NCI-H1092 treated with DMSO at 0.1 percent for 48 hours (cell line): ENCODE data around the gene PTGDR2.

Experiments used
- DNase-seq: peaks from one replicate; lab custom pipeline; 2025; lab: John Stamatoyannopoulos, UW

The PTGDR2 gene

GRCh38 chr11:60858731-60859464 lies 3.1 kb upstream of the PTGDR2 start:
- no peak for DNase-seq

DNA sequence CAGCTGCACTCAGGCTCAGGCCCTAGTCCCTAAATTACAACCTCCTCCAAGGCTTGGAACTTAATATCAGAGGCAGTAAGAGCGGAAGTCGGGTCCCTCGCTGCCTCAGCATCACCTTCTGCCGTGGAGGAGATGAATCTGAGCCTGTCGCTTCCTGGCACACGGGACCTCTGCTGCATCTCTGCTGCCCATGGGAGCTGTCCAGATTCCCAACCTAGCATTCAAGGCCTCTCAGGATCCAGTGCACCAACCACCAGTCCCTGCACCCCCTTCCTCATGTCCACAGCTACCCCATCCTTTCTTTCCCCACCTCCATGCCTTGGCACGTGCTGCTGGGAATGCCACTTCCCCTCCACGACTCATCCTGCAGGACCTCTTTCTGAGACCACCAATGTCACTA lies 2.5 kb upstream of the PTGDR2 start:
- DNase-seq, result no peak

DNA sequence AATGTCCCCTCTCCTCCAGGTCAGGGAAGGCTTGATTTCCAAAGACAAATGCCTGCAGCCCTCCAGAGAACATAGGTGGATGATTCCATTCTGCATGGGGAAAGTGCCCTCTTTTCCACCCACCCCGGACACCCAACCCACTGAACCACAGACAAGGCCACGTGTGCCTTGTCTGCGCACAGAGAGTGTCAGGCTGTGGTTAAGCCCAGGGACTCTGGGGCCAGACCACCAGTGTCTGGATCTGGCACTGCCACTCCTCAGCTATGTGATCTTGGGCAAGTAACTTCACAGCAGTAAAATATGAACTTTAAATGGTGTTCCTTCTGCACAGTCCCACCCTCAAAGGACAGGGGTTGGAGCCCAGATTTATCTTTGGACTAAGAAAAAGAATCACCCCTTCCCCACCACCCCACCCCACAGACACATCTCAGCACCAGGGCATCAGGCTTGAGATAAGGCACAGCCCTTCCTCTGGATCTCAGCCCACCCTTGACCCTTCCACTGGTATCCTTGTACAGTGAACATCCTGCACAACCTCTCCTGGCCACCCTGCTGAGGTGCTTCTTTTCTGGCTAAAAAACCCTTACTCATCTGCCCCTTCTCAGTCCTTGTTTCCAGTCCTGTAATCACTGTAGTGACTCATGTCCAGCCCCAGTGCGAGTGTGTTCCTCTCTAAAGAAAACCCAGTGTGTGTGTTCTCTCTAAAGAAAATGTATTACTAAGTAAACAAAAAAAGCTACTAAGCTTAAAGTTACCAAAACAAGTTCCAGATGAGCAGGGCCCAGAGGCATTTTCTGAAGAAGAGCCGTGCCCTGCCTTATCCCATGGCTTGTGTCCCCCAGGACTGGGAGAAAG lies 1.9 kb upstream of the PTGDR2 start:
- no peak for DNase-seq

- DNase-seq, result no peak
These were observed 664 bp downstream of the PTGDR2 start for GRCh38 chr11:60854847-60855725.

GRCh38 chr11:60854140-60854846 lies 1.5 kb downstream of the PTGDR2 start:
- DNase-seq, result no peak

DNA sequence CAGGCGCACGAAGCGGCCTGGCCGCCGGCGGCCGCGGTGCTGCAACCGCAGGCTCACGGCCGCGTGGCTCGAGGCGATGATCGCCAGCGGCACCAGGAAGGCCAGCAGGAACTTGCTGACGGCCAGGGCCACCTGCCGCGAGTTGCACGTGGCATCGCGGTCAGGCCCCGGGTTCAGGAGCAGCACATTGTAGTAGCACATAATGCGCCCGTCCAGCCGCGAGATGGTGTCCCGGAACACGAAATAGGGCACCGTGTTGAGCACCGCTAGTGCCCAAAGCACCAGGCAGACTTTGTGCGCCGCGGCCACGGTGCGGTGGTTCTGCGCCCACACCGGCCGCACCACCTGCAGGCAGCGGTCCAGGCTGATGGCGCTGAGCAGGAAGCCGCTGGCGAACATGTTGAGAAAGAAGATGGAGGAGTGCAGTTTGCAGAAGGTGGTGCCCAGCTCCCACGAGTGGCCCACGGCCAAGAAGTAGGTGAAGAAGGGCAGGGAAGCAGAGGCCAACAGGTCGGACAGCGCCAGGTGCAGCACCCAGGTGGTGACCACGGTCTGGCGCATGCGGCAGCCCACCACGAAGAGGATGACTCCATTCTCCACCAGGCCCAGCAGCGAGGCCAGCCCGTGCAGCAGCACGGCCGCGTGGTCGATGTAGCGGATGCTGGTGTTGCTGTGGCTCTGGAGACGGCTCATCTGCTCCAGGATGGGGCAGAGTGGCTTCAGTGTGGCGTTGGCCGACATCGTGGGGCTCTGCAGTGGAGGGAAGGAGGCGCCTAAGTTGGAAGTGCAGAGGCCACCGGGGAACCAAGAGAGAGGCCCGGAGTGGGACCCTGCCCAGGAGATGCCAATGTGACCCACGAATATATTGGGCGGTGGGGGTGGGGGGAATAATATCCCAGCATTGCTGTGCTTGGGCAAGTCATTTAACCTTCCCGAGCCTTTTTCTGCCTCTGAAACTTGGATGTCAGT lies 2.5 kb downstream of the PTGDR2 start:
- DNase-seq, result no peak

GRCh38 chr11:60852117-60852981 lies 3.4 kb downstream of the PTGDR2 start:
- no peak for DNase-seq

DNA sequence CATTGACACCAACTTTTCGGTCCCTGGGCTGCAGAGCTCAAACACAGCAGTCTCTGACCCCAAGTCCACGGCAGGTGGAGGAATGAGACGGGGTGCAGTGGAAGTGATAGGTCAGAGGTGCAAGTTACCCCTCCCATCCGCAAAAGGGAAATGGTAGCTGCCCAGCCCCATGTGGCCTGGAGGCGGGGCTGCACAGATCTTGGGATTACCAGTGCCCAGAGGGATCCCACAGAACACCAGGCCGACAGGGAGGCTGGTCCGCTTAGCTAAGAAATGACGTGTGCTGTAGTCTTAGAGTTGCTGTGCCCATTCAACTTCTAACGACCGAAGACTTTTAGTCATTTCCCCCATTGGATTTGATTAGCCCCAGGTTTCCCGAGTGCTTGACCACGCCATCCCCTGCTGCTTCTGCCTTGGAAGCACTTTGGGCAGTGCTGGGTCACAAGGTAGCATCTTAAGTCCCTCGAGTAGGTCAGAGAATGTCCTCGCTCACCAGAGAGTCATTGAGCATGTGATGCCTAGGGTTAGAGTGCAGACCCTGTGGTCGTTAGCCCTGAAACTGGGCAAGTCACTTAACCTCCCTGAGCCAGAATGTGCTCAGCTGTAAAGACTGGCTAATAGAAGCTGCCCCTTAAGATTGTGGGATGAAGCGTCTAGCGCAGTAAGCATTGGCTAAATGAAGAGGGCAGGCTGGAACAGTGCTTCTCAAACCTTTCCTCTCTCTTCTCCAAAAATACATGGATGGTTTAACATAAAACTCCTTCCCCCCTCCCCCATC lies 4.2 kb downstream of the PTGDR2 start:
- DNase-seq, result no peak

DNA sequence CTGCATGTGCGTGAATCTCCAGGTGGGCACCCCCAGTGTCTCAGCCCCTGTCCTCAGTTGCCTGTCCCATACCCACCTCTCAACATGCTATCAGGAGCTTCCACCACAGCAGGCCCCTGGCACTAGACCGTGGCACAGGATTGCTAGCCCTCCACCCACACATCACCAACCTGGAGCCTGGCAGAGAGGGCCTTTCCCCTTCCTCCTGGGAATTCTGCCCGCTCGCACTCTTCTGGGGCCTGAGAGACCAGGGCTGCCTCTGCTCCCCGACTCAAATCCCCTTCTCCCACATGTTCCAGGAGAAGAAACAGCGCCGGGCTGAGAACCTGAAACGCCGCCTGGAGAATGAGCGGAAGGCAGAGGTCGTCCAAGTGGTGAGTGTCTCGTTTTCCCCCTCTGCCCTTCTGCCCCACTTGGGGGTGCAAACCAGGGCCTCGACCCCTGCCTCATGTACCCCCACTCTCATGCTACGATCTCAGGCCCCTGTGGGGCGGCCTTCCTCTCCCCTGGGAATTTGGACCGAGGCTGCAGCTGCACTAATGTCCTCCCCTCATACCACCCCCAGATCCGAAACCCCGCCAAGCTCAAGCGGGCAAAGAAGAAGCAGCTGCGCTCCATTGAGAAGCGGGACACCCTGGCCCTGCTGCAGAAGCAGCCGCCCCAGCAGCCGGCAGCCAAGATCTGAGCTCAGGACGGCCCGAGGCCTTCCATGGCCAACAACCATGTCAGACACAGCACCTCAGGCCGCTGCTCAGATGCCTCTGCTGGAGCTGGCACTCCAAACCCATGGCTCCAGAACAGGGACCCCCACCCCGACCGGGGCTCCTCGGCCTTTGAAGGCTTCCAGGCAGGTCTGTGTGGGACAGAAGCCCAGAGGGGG lies 5.9 kb downstream of the PTGDR2 start:
- no peak for DNase-seq

GRCh38 chr11:60848714-60849151 lies 7.0 kb downstream of the PTGDR2 start:
- DNase-seq, result no peak

DNA sequence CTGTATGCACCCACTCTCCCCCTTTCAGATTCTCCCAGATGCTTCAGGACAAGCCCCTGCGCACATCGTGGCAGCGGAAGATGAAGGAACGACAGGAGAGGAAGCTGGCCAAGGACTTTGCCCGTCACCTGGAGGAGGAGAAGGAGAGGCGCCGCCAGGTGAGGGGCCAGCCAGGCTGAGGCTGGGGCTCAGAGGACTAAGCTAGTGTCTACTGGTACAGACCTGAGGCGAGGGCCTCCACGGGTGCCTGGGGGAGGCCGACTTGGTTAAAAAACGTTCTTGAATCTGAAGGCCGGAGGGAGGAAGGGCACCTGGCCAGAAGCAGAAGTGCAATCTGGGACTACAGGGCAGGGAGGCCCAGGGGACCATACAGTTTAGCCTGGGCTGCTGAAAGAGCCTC lies 7.9 kb downstream of the PTGDR2 start:
- no peak for DNase-seq

- DNase-seq, result no peak
These were observed 8.5 kb downstream of the PTGDR2 start for GRCh38 chr11:60847281-60847680.

DNA sequence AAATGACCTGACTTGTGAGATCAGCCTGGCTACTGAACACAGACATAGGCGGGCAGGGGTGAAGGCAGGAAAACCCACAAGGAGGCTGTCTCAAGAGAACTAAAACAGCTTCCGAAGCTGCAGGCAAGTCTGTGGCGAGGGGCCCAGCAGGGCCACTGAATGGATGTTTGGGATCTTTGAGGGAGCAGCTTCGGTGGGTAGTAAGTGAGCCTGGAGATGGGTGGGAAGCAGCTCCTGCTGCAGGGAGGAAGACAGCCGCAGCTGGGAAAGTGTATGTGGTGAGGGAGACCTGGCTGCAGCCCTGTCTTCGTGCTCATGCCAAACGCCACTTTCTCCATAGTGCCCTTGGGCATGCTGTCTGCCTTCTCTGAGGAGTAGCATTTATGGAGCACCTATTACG lies 10.4 kb downstream of the PTGDR2 start:
- no peak for DNase-seq

DNA sequence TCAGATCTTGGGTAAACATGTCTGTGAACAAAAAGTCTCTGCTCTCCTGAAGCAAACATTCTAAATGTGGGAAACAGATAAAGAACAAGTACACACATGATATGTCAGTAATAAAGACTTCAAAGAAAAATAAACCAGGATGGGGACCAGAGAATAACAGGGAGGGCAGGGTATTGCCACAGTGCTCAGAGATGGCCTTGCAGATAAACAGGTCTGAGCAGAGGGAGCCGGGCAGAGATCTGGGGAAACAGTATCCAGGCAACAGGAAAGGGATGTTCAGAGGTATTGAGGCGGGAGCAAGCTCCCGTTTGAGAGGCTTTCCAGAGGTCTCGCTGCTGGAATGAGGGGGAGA lies 10.9 kb downstream of the PTGDR2 start:
- no peak for DNase-seq

GRCh38 chr11:60844045-60844869 lies 11.5 kb downstream of the PTGDR2 start:
- no peak for DNase-seq

GRCh38 chr11:60842668-60843600 lies 12.8 kb downstream of the PTGDR2 start:
- no peak for DNase-seq
